H1 (cell line): ENCODE data around the gene TEX10. TPM values are rescaled to one million over a fixed set of nuclear protein-coding genes. Genes with fewer than 3 reads are reported as not detected.

Experiments used
- BCL11A ChIP-seq, 2 experiments: IDR thresholded peaks; one replicate each; pipeline ENCODE4 v1.6.1; 2011; ENCODE audit warnings: low read depth in 2 of 2, low read length in 2 of 2, mild to moderate bottlenecking in 2 of 2
- BRCA1 ChIP-seq: IDR thresholded peaks from 2 replicates; pipeline ENCODE4 v1.6.1; 2012; ENCODE audit warnings: low read depth, low read length, improper control_type of control experiment
- CBX8 ChIP-seq: fragments of 300-800, 300-1000 bp; sonication (generic); IDR thresholded peaks from 2 replicates; pipeline ENCODE4 v1.7.1; 2016; ENCODE audit warnings: low read depth, low read length, borderline replicate concordance
- PHF8 ChIP-seq: fragments of 200-600 bp; sonication (generic); conservative IDR thresholded peaks from 2 replicates; pipeline ENCODE4 v1.7.1; 2012; ENCODE audit warnings: low read depth, mild to moderate bottlenecking, inconsistent platforms, low read length, moderate library complexity
- POLR2AphosphoS5 ChIP-seq: IDR thresholded peaks from 2 replicates; pipeline ENCODE4 v1.6.1; 2011; ENCODE audit warnings: low read depth, low read length
- RBBP5 ChIP-seq: IDR thresholded peaks from 2 replicates; pipeline ENCODE4 v1.7.1; 2012; ENCODE audit warnings: low read depth, mild to moderate bottlenecking, inconsistent platforms, low read length, moderate library complexity, borderline replicate concordance
- polyA plus RNA-seq, 7 experiments: library from polyadenylated mRNA; depleted of rRNA in 3 of 7; stranded (reverse) in 5 of 7; unstranded in 2 of 7; fragments of >200 nt in 5 of 7; fragments of 200-250 nt in 2 of 7; gene quantifications; 1 replicate in 5 of 7; 2 replicates in 1 of 7; 4 replicates in 1 of 7; pipeline versions ENCODE4 v1.2.1 to v1.2.3, GENCODE V29; 2011 to 2013; ENCODE audit warnings: missing spikeins in 2 of 7, mixed read lengths in 2 of 7
- total RNA-seq: library from RNA; stranded (reverse); fragmentation: NEBNext Ultra II Directional; extraction: Animal tissue kit (Norgen Biotek cat#: 25700); gene quantifications from 2 replicates; pipeline ENCODE4 v1.2.1, GENCODE V29; 2021

TEX10 gene
- total and polyA plus RNA-seq, 2 of the 8 experiments (the other 6 are each of a cell fraction or from before 2014, with no cell fraction given), result 46.9 to 81.0 TPM

- TF ChIP-seq RBBP5 (no peak), CBX8 (no peak), BRCA1 (no peak), POLR2AphosphoS5 (no peak), PHF8 (no peak), BCL11A (IDR thresholded peaks at IDR 0.05; ENCODE audit: low read depth in 2 of 2, low read length in 2 of 2) (no peak)
Measured at GRCh38 chr9:100285601-100286000, 67.1 kb downstream of the TEX10 start (continued).
